GM18505 (cell line): Measurements from ENCODE around the gene CACNA1H.
"Not testable (repeated sequence)": the region's sequence is repeated elsewhere in the genome, so short reads cannot be mapped to it uniquely, and the experiment has no call there.

Experiments used
- ATAC-seq: cut with Tn5 transposase; IDR thresholded peaks from one replicate; pipeline ENCODE4 v1.9.1; 2021; ENCODE audit not compliant: unreplicated experiment
- POLR2A ChIP-seq: IDR thresholded peaks from 4 replicates; pipeline ENCODE4 v1.6.1; 2011; ENCODE audit warnings: borderline replicate concordance; ENCODE audit not compliant: insufficient read depth, insufficient read length; ENCODE audit errors: extremely low read depth

Gene CACNA1H

GRCh38 chr16:1220098-1220728 is 67.3 kb downstream of the CACNA1H start:
- no peak for ATAC-seq
- TF ChIP-seq POLR2A = no peak

- ATAC-seq = no peak
- TF ChIP-seq POLR2A = no peak
Observed at GRCh38 chr16:1220841-1221627, 68.1 kb downstream of the CACNA1H start.

GRCh38 chr16:1221628-1222552 is 69.0 kb downstream of the CACNA1H start:
- no peak for TF ChIP-seq POLR2A

GRCh38 chr16:1222553-1223354 is 69.8 kb downstream of the CACNA1H start:
- ATAC-seq = no peak
- TF ChIP-seq POLR2A = no peak

More at GRCh38 chr16:1221628-1222552, 69.0 kb downstream of the CACNA1H start:
- ATAC-seq = no peak

- ATAC-seq = no peak
- TF ChIP-seq POLR2A = no peak
Observed at GRCh38 chr16:1223355-1224214, 70.7 kb downstream of the CACNA1H start.

GRCh38 chr16:1224558-1224957 is 71.7 kb downstream of the CACNA1H start:
- no peak for TF ChIP-seq POLR2A
- no peak for ATAC-seq

- ATAC-seq = no peak
Observed at GRCh38 chr16:1225051-1225451, 72.1 kb downstream of the CACNA1H start, which contains the start of gene TPSG1. TSS of gene TPSG1 (minus strand) at chr16:1225268. CDS start at chr16:1225252, 16 bp downstream.

GRCh38 chr16:1225728-1226311 is 72.9 kb downstream of the CACNA1H start:
- not testable (repeated sequence) for ATAC-seq

More at GRCh38 chr16:1225051-1225451, 72.1 kb downstream of the CACNA1H start, which contains the start of gene TPSG1:
- TF ChIP-seq POLR2A = no peak

- not testable (repeated sequence) for ATAC-seq
Observed at GRCh38 chr16:1226692-1227091, 73.8 kb downstream of the CACNA1H start.

GRCh38 chr16:1228227-1228626 is 75.3 kb downstream of the CACNA1H start:
- ATAC-seq = not testable (repeated sequence)

GRCh38 chr16:1229476-1229875 is 76.6 kb downstream of the CACNA1H start:
- ATAC-seq = not testable (repeated sequence)

GRCh38 chr16:1230084-1230470 is 77.2 kb downstream of the CACNA1H start, which contains the start of gene TPSB2:
TSS of gene TPSB2 (minus strand) at chr16:1230184. CDS start at chr16:1229951, 233 bp downstream.
- not testable (repeated sequence) for ATAC-seq

- ATAC-seq = not testable (repeated sequence)
Observed at GRCh38 chr16:1230471-1231212, 77.7 kb downstream of the CACNA1H start.

- ATAC-seq = not testable (repeated sequence)
Observed at GRCh38 chr16:1231301-1231700, 78.4 kb downstream of the CACNA1H start.

- ATAC-seq = not testable (repeated sequence)
Observed at GRCh38 chr16:1232049-1232748, 79.3 kb downstream of the CACNA1H start.

- not testable (repeated sequence) for ATAC-seq
Observed at GRCh38 chr16:1236659-1237058, 83.8 kb downstream of the CACNA1H start.
